ENCODE data around the gene NLRP1.

DNA sequence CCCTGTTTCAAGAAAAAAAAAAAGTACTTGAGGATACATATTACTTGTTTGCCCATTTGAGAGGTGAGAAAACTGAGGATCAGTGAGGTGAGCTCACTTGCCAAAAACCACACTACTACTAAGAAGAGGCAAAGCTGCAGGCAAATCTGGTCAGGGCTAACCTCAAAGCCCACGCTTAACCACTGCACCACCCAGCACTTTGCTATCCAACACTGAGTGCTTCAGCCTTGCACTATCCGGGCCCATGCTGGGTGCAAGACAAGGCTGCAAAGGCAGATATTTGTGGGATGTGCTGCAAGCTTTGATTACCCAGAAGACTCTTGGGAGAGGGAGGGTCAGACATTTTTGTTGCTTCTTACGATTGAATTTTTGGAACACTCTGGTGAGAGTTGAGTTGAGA, 23.6 kb upstream of the NLRP1 start:
- TF ChIP-seq, protein P1, sequence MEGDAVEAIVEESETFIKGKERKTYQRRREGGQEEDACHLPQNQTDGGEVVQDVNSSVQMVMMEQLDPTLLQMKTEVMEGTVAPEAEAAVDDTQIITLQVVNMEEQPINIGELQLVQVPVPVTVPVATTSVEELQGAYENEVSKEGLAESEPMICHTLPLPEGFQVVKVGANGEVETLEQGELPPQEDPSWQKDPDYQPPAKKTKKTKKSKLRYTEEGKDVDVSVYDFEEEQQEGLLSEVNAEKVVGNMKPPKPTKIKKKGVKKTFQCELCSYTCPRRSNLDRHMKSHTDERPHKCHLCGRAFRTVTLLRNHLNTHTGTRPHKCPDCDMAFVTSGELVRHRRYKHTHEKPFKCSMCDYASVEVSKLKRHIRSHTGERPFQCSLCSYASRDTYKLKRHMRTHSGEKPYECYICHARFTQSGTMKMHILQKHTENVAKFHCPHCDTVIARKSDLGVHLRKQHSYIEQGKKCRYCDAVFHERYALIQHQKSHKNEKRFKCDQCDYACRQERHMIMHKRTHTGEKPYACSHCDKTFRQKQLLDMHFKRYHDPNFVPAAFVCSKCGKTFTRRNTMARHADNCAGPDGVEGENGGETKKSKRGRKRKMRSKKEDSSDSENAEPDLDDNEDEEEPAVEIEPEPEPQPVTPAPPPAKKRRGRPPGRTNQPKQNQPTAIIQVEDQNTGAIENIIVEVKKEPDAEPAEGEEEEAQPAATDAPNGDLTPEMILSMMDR (IDR thresholded peaks at IDR 0.05; ENCODE audit: low read depth, low read length), result no peak
- no peak for TF ChIP-seq EZH2phosphoT487 (IDR thresholded peaks at IDR 0.05; ENCODE audit: low read depth)

Measured in OCI-LY3 (cell line).